Hair follicle dermal papilla cell (primary cell): Measurements from ENCODE around the gene SCD5. TPM values are rescaled to one million over a fixed set of nuclear protein-coding genes. Genes with fewer than 3 reads are reported as not detected.

Source experiments
- small RNA-seq: library from RNA; depleted of rRNA; stranded (forward); fragments of <200 nt; gene quantifications from one replicate; pipeline ENCODE3, GENCODE V24; 2012
- total RNA-seq: library from RNA; depleted of rRNA; stranded (reverse); fragments of >200 nt; gene quantifications from 2 replicates; pipeline ENCODE4 v1.2.3, GENCODE V29; 2012

SCD5 gene
- total RNA-seq: 48.7 and 68.0 TPM in 2 replicates

DNA sequence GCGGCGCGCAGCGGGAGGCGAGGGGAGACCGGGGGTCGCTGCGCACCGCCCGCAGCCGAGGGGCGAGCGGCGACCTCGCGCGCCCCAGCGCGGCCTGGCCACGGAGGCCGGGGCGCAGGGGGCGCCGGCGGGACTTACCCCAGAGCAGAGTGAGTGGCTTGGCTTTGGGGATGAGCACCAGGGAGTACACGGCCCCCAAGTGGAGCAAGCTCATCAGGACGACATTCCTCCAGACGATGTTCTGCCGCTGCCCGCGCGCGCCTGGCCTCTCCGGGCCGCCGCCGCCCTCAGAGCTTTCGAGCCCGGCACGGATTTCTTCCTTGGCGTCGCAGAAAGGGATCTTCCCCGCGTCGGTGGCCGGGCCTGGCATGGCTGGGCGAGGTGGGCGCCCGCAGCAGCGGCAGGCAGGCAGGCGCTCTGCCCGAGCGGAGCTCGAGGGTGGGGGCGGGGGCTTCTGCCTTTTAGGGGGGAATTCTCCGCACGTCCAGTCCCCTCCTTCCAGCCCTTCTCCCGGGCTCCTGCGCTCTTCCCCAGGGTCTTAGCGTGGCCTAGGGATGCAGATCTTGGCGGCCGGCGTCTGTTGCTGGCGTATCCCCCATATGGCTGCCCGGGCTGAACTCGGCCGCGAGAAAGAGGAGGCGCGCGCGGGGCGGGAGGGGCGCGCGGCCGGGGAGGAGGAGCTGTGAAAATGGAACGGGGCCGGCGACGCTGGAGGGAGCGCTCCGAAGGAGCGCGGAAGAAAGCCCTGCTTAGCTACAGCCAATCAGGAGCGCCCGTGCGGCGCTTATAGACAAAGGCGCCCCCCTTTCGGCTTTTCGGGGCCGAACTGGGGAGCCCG lies at the start of gene SCD5:
TSS of gene SCD5 (minus strand) at position 629 of the 838 bp plus-strand sequence. CDS start at position 370, 259 bp downstream.

Small RNAs within 50 kb of the gene (small RNA-seq; reads per million reads assigned to genes)
- gene MIR575: not detected

Other genes with a start within 250 kb of the SCD5 start
- 2.2 and 3.6 TPM in 2 replicates for gene TMEM150C, start 236.8 kb downstream of the SCD5 start, total RNA-seq
- 560 and 634 TPM in 2 replicates for gene SEC31A, start 92.4 kb upstream of the SCD5 start, total RNA-seq
- gene THAP9, start 101.9 kb upstream of the SCD5 start, total RNA-seq: 5.0 and 5.7 TPM in 2 replicates
- gene LIN54, start 212.0 kb upstream of the SCD5 start, total RNA-seq: 11.5 and 13.5 TPM in 2 replicates
- 57.0 and 61.2 TPM in 2 replicates for gene COPS4, start 236.4 kb upstream of the SCD5 start, total RNA-seq